Measurements from ENCODE around the gene BRD3OS.

BRD3OS gene

DNA sequence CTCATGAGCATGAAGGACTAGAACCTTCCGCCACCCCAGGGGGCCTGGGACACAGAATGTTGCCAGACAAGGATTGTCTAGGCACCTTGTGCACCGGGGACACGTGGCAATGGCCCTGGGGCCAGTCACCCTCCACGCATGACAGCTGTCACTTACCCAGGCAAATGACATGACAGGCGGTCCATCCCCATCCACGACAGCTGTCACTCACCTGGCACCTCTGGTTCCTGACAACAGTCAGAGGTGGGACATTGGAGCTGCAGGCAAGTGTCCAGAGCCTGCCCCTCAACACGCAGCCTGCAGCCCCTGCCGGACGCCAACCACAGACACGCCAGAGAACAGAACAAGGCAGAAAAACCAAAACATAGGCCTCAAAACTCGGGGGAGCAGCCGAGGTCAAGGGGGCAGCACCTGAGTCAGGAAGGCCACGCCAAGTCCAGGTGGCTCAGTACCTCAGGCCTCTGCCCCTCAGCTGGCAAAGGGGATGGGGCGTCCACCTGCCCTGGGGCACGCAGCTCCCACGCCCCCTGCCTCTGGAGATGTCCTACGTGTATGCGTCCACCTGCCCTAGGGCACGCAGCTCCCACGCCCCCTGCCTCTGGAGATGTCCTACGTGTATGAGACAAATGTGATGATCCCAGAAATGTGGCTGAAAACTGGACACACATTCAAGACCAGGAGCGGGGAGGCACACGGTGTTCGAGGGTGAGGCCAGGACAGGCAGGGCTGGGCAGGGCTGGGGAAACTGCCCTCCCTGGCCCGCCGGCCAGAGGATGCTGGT is 47.7 kb upstream of the BRD3OS start:
- no peaks in the 10 kb centered on the region for H3K9me3 ChIP-seq (ENCODE audit: severe bottlenecking)
- no peaks in the 10 kb centered on the region for H3K27me3 ChIP-seq (ENCODE audit: insufficient read depth, poor library complexity, severe bottlenecking)
- DNase-seq (ENCODE audit: low spot score) (peak; percentile 54), ATAC-seq (ENCODE audit: low read depth) (no peak)
- H3K27ac ChIP-seq (ENCODE audit: poor library complexity, severe bottlenecking) = no peak overlapping the region
- H3K4me1 ChIP-seq (ENCODE audit: insufficient read depth, poor library complexity, severe bottlenecking) = peaks cover 8% of the 10 kb centered on the region
- no peaks in the 10 kb centered on the region for H3K36me3 ChIP-seq (ENCODE audit: low read depth)
- H3K4me3 ChIP-seq (ENCODE audit: severe bottlenecking) = no peak overlapping the region
- TF ChIP-seq, protein P1, sequence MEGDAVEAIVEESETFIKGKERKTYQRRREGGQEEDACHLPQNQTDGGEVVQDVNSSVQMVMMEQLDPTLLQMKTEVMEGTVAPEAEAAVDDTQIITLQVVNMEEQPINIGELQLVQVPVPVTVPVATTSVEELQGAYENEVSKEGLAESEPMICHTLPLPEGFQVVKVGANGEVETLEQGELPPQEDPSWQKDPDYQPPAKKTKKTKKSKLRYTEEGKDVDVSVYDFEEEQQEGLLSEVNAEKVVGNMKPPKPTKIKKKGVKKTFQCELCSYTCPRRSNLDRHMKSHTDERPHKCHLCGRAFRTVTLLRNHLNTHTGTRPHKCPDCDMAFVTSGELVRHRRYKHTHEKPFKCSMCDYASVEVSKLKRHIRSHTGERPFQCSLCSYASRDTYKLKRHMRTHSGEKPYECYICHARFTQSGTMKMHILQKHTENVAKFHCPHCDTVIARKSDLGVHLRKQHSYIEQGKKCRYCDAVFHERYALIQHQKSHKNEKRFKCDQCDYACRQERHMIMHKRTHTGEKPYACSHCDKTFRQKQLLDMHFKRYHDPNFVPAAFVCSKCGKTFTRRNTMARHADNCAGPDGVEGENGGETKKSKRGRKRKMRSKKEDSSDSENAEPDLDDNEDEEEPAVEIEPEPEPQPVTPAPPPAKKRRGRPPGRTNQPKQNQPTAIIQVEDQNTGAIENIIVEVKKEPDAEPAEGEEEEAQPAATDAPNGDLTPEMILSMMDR (IDR thresholded peaks at IDR 0.05; ENCODE audit: poor library complexity, severe bottlenecking) = no peak

DNA sequence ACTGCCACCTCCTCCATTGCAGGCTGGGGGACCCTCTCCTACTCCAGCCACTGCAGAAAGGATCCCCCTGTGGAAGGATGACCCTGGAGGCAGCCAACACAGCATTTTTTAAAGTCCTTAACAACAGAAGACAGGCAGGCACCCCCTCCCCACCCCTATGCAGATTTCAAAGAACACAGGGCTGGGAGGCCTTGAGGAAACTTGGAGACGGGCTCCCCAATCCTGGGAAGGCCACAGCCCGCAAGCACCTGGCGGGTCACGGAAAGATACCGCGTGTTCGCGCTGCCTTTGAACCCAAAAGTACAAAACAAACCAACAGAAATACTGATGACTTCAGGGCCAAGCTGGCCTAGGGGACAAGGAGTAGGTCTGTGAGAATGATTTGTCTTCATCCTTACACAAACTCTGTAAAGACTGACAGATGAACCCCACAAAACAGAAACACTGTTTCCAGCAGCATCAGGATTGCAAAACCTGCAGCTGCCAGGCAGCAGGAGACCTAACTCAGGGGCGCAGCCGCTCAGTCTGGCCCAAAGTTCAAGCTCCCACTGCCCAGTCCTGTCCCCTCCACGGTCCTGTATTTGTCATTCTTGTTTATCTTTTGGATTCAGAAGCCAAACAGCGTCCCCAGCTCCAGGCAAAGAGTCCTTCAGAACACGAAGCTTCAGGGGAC is 46.9 kb upstream of the BRD3OS start:
- TF ChIP-seq, protein P1 (IDR thresholded peaks at IDR 0.05; ENCODE audit: poor library complexity, severe bottlenecking) = no peak

DNA sequence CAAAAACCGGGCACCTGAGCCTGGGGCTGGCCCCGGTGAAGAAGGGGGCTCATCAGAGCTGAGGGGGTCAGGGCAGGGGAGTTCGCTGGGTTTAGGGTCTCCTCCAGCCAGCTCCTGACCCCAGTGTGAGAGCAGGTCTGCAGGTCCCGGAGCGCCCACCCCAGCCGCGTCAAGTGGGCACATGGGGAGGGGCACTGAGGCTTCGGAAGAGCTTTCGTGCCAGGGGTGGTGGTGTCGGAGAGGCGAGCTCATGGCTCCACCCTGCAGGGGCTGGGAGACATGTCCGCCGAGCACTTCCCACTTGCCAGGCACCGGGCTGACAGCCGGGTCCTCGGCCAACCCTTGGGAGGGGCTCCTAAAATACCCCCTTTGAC is 46.4 kb upstream of the BRD3OS start:
- H3K27ac ChIP-seq (ENCODE audit: poor library complexity, severe bottlenecking) = no peak overlapping the region
- no peaks in the 10 kb centered on the region for H3K9me3 ChIP-seq (ENCODE audit: severe bottlenecking)
- no peak for ATAC-seq (ENCODE audit: low read depth)
- TF ChIP-seq, protein P1 (IDR thresholded peaks at IDR 0.05; ENCODE audit: poor library complexity, severe bottlenecking) = no peak
- H3K4me1 ChIP-seq (ENCODE audit: insufficient read depth, poor library complexity, severe bottlenecking) = no peaks in the 10 kb centered on the region
- H3K4me3 ChIP-seq (ENCODE audit: severe bottlenecking) = no peak overlapping the region
- peak; percentile 47 for DNase-seq (ENCODE audit: low spot score)
- no peaks in the 10 kb centered on the region for H3K27me3 ChIP-seq (ENCODE audit: insufficient read depth, poor library complexity, severe bottlenecking)
- no peaks in the 10 kb centered on the region for H3K36me3 ChIP-seq (ENCODE audit: low read depth)

More for the DNA sequence above, 46.9 kb upstream of the BRD3OS start:
- H3K27me3 ChIP-seq (ENCODE audit: insufficient read depth, poor library complexity, severe bottlenecking) = no peaks in the 10 kb centered on the region
- no peak overlapping the region for H3K4me3 ChIP-seq (ENCODE audit: severe bottlenecking)
- ATAC-seq (ENCODE audit: low read depth) = no peak
- no peak overlapping the region for H3K27ac ChIP-seq (ENCODE audit: poor library complexity, severe bottlenecking)
- no peaks in the 10 kb centered on the region for H3K9me3 ChIP-seq (ENCODE audit: severe bottlenecking)
- no peaks in the 10 kb centered on the region for H3K36me3 ChIP-seq (ENCODE audit: low read depth)
- H3K4me1 ChIP-seq (ENCODE audit: insufficient read depth, poor library complexity, severe bottlenecking) = peaks cover under 1% of the 10 kb centered on the region
- DNase-seq (ENCODE audit: low spot score) = peak; percentile 12

DNA sequence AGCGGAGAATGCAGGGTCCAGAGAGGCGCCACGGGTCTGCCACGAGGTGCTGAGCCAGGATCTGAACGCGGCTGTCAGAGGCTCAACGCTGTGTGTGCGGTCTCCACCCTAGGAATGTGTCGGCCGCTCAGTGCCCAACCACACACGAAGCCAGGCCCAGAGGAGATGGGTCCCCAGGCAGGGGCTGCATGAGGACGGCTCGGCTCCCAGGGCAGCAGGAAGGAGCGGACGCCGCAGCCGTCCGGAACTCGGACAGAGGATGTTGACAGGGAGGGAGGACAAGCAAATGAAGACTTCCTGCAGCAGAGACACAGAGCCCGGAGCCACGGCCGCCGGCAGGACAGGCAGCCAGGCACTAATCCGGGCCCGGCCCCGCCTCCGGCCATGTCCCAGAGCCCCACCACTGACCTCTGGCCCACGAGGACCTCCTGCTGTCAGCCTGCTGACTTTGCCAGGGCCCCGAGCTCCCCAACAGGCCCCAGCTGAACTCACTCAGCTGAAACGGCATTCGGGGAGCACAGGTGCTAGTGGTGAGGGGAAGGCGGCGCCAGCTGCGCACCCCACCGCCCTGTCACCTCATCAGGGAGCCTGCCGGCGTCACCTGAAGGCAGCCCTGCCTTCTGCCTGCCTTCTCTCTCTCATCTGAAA is 45.9 kb upstream of the BRD3OS start:
- H3K27ac ChIP-seq (ENCODE audit: poor library complexity, severe bottlenecking) = no peak overlapping the region
- no peaks in the 10 kb centered on the region for H3K9me3 ChIP-seq (ENCODE audit: severe bottlenecking)
- no peaks in the 10 kb centered on the region for H3K27me3 ChIP-seq (ENCODE audit: insufficient read depth, poor library complexity, severe bottlenecking)
- peaks cover 2% of the 10 kb centered on the region for H3K36me3 ChIP-seq (ENCODE audit: low read depth)
- no peak overlapping the region for H3K4me3 ChIP-seq (ENCODE audit: severe bottlenecking)
- no peaks in the 10 kb centered on the region for H3K4me1 ChIP-seq (ENCODE audit: insufficient read depth, poor library complexity, severe bottlenecking)
- TF ChIP-seq, protein P1 (IDR thresholded peaks at IDR 0.05; ENCODE audit: poor library complexity, severe bottlenecking) = no peak
- peak; percentile 55 for DNase-seq (ENCODE audit: low spot score)
- ATAC-seq (ENCODE audit: low read depth) = no peak

Measured in RWPE2 (cell line).